Brain microvascular endothelial cell (primary cell): ENCODE data around the gene FAM50A.

Experiments used
- DNase-seq: peaks from one replicate; pipeline ENCODE4 v3.0.0-alpha.2; 2020
- H3K27ac ChIP-seq: fragments of 250-450 bp; sonication (Bioruptor Pico); 2 replicates; pipeline ENCODE4 v1.5.1; 2020; ENCODE audit warnings: mild to moderate bottlenecking, moderate library complexity
- H3K27me3 ChIP-seq: fragments of 250-450 bp; sonication (Bioruptor Pico); replicated peaks from 2 replicates; pipeline ENCODE4 v1.5.1; 2020; ENCODE audit warnings: mild to moderate bottlenecking
- H3K36me3 ChIP-seq: fragments of 250-450 bp; sonication (Bioruptor Pico); replicated peaks from 2 replicates; pipeline ENCODE4 v1.5.1; 2020; ENCODE audit warnings: mild to moderate bottlenecking
- H3K4me3 ChIP-seq: 2 replicates; pipeline ENCODE4 v1.5.1; 2011; ENCODE audit warnings: low read depth, mild to moderate bottlenecking, control low read depth, low read length, moderate library complexity
- in situ Hi-C: cut with HindIII; loops from 2 replicates; pipeline ENCODE4 v1.10.0; 2017; ENCODE audit warnings: low sequenced_read_pairs, low pct_ligation_motif_present
- TF ChIP-seq, protein P1 (sequence below): IDR thresholded peaks from 2 replicates; pipeline ENCODE4 v1.5.1; 2011; ENCODE audit warnings: low read depth, mild to moderate bottlenecking, moderate library complexity, low read length, control low read depth, inconsistent platforms; ENCODE audit errors: missing control alignments

FAM50A gene

DNA sequence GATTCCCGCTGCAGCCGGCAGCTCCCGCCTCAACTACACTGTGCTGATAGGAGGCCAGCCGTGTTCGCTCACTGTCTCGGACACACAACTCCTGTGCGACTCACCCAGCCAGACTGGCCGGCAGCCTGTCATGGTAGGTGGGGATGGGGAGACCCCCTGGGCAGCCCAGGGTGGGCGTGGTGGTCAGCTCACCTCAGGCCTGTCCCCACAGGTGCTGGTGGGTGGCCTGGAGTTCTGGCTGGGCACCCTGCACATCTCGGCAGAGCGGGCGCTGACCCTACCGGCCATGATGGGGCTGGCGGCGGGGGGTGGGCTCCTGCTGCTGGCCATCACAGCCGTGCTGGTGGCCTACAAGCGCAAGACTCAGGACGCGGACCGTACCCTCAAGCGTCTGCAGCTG, 23.6 kb downstream of the FAM50A start:
- Histone ChIP-seq H3K4me3 (no peak overlapping the region), H3K27me3 (no peaks in the 10 kb centered on the region), H3K36me3 (peaks cover 20% of the 10 kb centered on the region), H3K27ac (no peak overlapping the region)
- DNase-seq = no peak
- TF ChIP-seq, protein P1, sequence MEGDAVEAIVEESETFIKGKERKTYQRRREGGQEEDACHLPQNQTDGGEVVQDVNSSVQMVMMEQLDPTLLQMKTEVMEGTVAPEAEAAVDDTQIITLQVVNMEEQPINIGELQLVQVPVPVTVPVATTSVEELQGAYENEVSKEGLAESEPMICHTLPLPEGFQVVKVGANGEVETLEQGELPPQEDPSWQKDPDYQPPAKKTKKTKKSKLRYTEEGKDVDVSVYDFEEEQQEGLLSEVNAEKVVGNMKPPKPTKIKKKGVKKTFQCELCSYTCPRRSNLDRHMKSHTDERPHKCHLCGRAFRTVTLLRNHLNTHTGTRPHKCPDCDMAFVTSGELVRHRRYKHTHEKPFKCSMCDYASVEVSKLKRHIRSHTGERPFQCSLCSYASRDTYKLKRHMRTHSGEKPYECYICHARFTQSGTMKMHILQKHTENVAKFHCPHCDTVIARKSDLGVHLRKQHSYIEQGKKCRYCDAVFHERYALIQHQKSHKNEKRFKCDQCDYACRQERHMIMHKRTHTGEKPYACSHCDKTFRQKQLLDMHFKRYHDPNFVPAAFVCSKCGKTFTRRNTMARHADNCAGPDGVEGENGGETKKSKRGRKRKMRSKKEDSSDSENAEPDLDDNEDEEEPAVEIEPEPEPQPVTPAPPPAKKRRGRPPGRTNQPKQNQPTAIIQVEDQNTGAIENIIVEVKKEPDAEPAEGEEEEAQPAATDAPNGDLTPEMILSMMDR = no peak
- in situ Hi-C loops = no loop called here

GRCh38 chrX:154468217-154468616, 24.3 kb downstream of the FAM50A start:
- no peak overlapping the region for H3K4me3 ChIP-seq
- DNase-seq = no peak
- H3K27ac ChIP-seq = no peak overlapping the region
- in situ Hi-C loops = no loop called here
- peaks cover 22% of the 10 kb centered on the region for H3K36me3 ChIP-seq
- H3K27me3 ChIP-seq = no peaks in the 10 kb centered on the region
- TF ChIP-seq, protein P1 = no peak

GRCh38 chrX:154469114-154469513, 25.2 kb downstream of the FAM50A start:
- no peaks in the 10 kb centered on the region for H3K27me3 ChIP-seq
- H3K4me3 ChIP-seq = no peak overlapping the region
- no peak for DNase-seq
- TF ChIP-seq, protein P1 = no peak
- peaks cover 19% of the 10 kb centered on the region for H3K36me3 ChIP-seq
- no peak overlapping the region for H3K27ac ChIP-seq
- in situ Hi-C loops = no loop called here

DNA sequence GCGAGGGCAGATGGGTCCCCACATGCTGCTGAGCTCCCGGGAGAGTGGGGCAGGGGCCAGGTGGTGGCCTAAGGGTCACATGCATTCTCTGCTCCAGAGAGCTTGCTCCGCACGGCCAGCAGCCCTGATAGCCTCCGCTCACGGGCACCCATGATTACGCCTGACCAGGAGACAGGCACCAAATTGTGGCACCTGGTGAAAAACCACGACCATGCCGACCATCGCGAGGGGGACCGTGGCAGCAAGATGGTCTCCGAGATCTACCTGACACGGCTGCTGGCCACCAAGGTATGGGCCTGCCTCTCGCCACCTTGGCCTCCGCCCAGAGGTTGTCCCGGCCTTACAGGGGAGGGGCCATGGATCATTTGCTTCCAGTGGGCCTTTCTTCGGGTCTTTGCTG, 25.9 kb downstream of the FAM50A start:
- no peaks in the 10 kb centered on the region for H3K27me3 ChIP-seq
- H3K4me3 ChIP-seq = no peak overlapping the region
- no peak overlapping the region for H3K27ac ChIP-seq
- TF ChIP-seq, protein P1 = no peak
- peaks cover 14% of the 10 kb centered on the region for H3K36me3 ChIP-seq
- in situ Hi-C loops = no loop called here
- no peak for DNase-seq

GRCh38 chrX:154470434-154470833, 26.5 kb downstream of the FAM50A start:
- TF ChIP-seq, protein P1 = no peak
- peaks cover 12% of the 10 kb centered on the region for H3K36me3 ChIP-seq
- H3K27me3 ChIP-seq = no peaks in the 10 kb centered on the region
- no peak overlapping the region for H3K4me3 ChIP-seq
- in situ Hi-C loops = no loop called here
- DNase-seq = no peak
- no peak overlapping the region for H3K27ac ChIP-seq

GRCh38 chrX:154470914-154471568, 27.1 kb downstream of the FAM50A start:
- TF ChIP-seq, protein P1 = no peak
- Histone ChIP-seq H3K36me3 (peaks cover 10% of the 10 kb centered on the region), H3K27me3 (no peaks in the 10 kb centered on the region), H3K27ac (no peak overlapping the region), H3K4me3 (no peak overlapping the region)
- DNase-seq = no peak
- in situ Hi-C loops = no loop called here
